ENCODE results near the gene KLF18. TPM values are rescaled to one million over a fixed set of nuclear protein-coding genes. Genes with fewer than 3 reads are reported as not detected.
"Not testable (repeated sequence)": the region's sequence is repeated elsewhere in the genome, so short reads cannot be mapped to it uniquely, and the experiment has no call there.

The KLF18 gene
- total and polyA plus RNA-seq, 11 donors: not detected

DNA sequence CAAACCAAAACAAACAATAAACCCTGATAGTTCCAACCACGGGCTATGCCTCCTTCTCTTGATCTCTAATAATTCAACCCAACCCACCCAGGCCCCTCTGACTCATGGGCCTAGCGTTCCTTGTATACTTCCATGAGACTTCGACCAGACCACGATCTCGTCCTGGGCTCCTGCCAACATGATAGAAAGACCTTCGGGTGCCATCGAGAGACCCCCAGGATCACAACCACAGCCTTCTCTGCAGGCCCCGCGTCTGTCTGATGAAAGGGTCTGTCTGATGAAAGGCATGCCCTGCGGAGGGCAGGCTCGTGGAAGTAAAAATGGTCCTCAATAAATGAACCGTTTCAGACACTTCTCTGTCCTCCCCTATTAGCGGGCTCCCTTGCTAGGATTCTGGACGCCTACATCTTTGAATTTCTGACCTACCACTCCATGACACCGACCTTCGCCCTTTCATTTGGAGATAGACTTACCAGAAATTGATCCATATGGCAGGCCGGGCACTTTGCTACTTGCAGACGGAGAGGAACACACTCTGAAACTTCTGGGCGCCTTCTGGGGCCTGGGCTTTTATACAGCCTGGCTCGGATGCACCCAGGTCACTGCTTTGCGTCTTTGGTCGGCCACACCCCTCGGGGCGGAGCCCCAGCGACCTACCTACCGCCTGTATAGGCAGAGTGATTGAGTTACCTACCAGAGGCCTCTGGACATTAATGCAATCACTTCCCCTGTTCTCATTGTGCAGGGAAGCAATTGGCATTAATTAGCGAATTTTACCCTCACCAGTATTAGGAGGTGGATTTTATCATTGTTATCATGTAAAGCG lies 5.3 kb upstream of the KLF18 start:
- Histone ChIP-seq H3K27me3 (peaks cover 0 to 12% (median 3%) of the 10 kb centered on the region in 9 donors), H3K9me3 (peaks cover 0 to 41% (median 21%) of the 10 kb centered on the region in 12 donors), H3K4me3 (no peak overlapping the region), H3K36me3 (no peaks in the 10 kb centered on the region), H3K27ac (no peak overlapping the region), H3K4me1 (no peaks in the 10 kb centered on the region)
- ATAC-seq: no peak
- DNase-seq: no peak
- intact Hi-C loops (cut with DNase I): no loop called here
- WGBS, 4 donors: 87 to 92% (median 89%) methylated on average over 28 of the region's 28 CpGs
- TF ChIP-seq CTCF (IDR thresholded peaks at IDR 0.05) (no peak), POLR2A (IDR thresholded peaks at IDR 0.05) (no peak)

GRCh38 chr1:44144962-44145756 lies 3.7 kb upstream of the KLF18 start:
- no peak for ATAC-seq
- peaks cover 0 to 41% (median 21%) of the 10 kb centered on the region in 12 donors for H3K9me3 ChIP-seq
- intact Hi-C loops (cut with DNase I): no loop called here

GRCh38 chr1:44139565-44139964 lies 1.9 kb downstream of the KLF18 start:
- DNase-seq; H3K27ac ChIP-seq; intact Hi-C loops (cut with DNase I); ATAC-seq; H3K27me3 ChIP-seq; H3K4me1 ChIP-seq; H3K36me3 ChIP-seq; H3K4me3 ChIP-seq: not testable (repeated sequence)
- peaks cover 0 to 19% (median 5%) of the 10 kb centered on the region in 12 donors for H3K9me3 ChIP-seq
- WGBS, 4 donors: 81 to 86% (median 84%) methylated on average over 4 to 8 of the region's 8 CpGs

More at GRCh38 chr1:44144962-44145756, 3.7 kb upstream of the KLF18 start:
- TF ChIP-seq POLR2A (IDR thresholded peaks at IDR 0.05): no peak
- TF ChIP-seq CTCF (IDR thresholded peaks at IDR 0.05): no peak
- 86 to 94% (median 90%) methylated on average over 2 of the region's 2 CpGs for WGBS, 4 donors
- Histone ChIP-seq H3K27me3 (peaks cover 0 to 5% (median 3%) of the 10 kb centered on the region in 9 donors), H3K27ac (no peak overlapping the region), H3K4me1 (no peaks in the 10 kb centered on the region), H3K36me3 (no peaks in the 10 kb centered on the region), H3K4me3 (no peak overlapping the region)
- DNase-seq: no peak

- Histone ChIP-seq H3K4me3 (no peak overlapping the region), H3K36me3 (no peaks in the 10 kb centered on the region), H3K4me1 (no peaks in the 10 kb centered on the region), H3K9me3 (peaks cover 0 to 6% (median 0%) of the 10 kb centered on the region in 12 donors), H3K27ac (no peak overlapping the region), H3K27me3 (peaks cover 0 to 3% (median 0%) of the 10 kb centered on the region in 9 donors)
- intact Hi-C loops (cut with DNase I): no loop called here
- DNase-seq (peak in 1 of 5 donors; percentile 29), ATAC-seq (no peak)
- WGBS, 4 donors: 57 to 69% (median 63%) methylated on average over 3 of the region's 3 CpGs
- no peak for TF ChIP-seq CTCF (IDR thresholded peaks at IDR 0.05)
These were observed 3.2 kb downstream of the KLF18 start for GRCh38 chr1:44138239-44138638.

Measured in heart left ventricle (tissue), 16 donors.